ENCODE data around the gene CATSPERZ.

Gene CATSPERZ

GRCh38 chr11:64341851-64342791, 42.0 kb downstream of the CATSPERZ start:
- peak; percentile 87 for DNase-seq (ENCODE audit: low read depth)
- peak overlapping the region; percentile 37 for H3K4me3 ChIP-seq (replicated peaks; ENCODE audit: low read depth, low read length)
- TF ChIP-seq CTCF (IDR thresholded peaks at IDR 0.05; ENCODE audit: low read length, missing control alignments) = no peak

GRCh38 chr11:64342869-64343745, 42.9 kb downstream of the CATSPERZ start:
- H3K4me3 ChIP-seq (replicated peaks; ENCODE audit: low read depth, low read length) = peak overlapping the region; percentile 27
- no peak for DNase-seq (ENCODE audit: low read depth)
- TF ChIP-seq CTCF (IDR thresholded peaks at IDR 0.05; ENCODE audit: low read length, missing control alignments) = no peak

GRCh38 chr11:64343767-64344559, 43.8 kb downstream of the CATSPERZ start:
- peak; percentile 23 for TF ChIP-seq CTCF (IDR thresholded peaks at IDR 0.05; ENCODE audit: low read length, missing control alignments)
- H3K4me3 ChIP-seq (replicated peaks; ENCODE audit: low read depth, low read length) = no peak overlapping the region
- DNase-seq (ENCODE audit: low read depth) = no peak

- TF ChIP-seq CTCF (IDR thresholded peaks at IDR 0.05; ENCODE audit: low read length, missing control alignments) = no peak
- no peak for DNase-seq (ENCODE audit: low read depth)
- H3K4me3 ChIP-seq (replicated peaks; ENCODE audit: low read depth, low read length) = no peak overlapping the region
Observed at GRCh38 chr11:64344787-64345186, 44.6 kb downstream of the CATSPERZ start.

- H3K4me3 ChIP-seq (replicated peaks; ENCODE audit: low read depth, low read length) = no peak overlapping the region
- no peak for DNase-seq (ENCODE audit: low read depth)
- TF ChIP-seq CTCF (IDR thresholded peaks at IDR 0.05; ENCODE audit: low read length, missing control alignments) = no peak
Observed at GRCh38 chr11:64347193-64347867, 47.2 kb downstream of the CATSPERZ start.

Data from fibroblast of pulmonary artery (primary cell).